ENCODE measurements around the gene STX18. TPM values are rescaled to one million over a fixed set of nuclear protein-coding genes. Genes with fewer than 3 reads are reported as not detected.
A peak's percentile ranks its signal among the peaks of the same experiment; 100 is the strongest.

Gene STX18
- total RNA-seq, 1 donor from 2014 or later, result 16.0 TPM

DNA sequence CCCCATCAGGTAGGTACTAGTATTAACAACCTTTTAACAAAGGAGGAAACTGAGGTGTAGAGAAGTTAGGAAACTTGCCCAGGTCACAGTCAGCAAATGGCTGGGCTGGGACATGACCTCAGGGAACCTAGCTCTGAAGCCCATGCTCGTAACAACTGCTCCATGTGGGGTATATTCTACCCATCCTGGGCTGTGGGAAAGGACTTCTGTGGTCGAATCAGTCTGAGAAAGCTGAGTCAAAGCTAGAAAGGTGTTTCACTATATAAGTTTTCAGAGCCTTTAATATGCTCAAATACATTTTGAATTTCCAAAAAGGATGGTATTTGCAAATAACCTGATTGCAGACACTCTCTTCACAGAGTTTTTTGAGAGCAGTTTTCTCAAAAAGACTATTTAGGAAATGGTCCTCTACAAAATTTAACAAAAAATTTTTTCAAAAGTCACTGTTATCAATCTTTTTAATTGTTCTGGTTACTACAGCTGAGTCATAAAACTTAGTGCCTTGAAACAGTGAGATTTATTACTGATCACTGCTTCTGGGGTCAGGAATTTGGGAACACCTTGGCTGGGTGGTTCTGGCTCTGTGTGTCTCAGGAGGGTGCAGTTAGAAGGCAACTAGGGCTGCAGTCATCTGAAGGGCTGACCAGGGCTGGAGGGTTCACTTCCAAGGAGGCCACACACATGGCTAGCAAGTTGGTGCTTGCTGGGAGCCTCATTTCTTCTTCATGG lies 101.4 kb downstream of the STX18 start:
- no peak for DNase-seq (ENCODE audit: low read depth in 2 of 2)

DNA sequence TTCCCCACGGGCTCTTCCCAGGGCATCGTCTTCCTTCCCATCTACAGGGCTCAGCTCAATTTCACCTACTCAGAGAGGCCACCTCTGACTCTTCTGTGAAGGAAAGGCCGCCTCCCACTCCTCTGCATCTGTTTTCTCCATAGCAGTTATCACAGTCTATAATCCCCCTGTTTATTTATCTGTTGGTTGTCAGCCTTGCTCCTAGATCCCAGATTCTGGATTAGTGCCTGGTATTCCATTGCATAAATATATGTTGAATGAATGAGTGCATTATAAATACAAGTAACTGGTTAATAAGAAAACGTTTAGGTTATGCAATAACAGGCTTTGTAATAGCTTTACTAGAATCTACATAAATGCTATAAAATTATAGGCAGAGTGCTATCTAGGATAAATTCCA lies 102.1 kb downstream of the STX18 start:
- no peak for DNase-seq (ENCODE audit: low read depth in 2 of 2)

DNA sequence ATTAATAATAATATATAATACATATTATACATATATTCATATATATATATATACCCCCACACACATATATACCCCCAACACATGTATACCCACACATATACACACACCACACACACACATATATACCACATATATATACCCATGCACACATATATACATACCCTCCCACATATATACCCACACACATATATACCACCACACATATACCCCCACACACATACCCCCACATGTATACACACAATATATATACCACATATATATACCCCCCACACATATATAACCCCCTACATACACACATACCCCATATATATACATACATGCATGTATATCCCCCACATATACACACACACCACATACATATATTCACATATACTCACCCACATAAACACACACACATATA lies 103.0 kb downstream of the STX18 start:
- no peak for DNase-seq (ENCODE audit: low read depth in 2 of 2)

DNA sequence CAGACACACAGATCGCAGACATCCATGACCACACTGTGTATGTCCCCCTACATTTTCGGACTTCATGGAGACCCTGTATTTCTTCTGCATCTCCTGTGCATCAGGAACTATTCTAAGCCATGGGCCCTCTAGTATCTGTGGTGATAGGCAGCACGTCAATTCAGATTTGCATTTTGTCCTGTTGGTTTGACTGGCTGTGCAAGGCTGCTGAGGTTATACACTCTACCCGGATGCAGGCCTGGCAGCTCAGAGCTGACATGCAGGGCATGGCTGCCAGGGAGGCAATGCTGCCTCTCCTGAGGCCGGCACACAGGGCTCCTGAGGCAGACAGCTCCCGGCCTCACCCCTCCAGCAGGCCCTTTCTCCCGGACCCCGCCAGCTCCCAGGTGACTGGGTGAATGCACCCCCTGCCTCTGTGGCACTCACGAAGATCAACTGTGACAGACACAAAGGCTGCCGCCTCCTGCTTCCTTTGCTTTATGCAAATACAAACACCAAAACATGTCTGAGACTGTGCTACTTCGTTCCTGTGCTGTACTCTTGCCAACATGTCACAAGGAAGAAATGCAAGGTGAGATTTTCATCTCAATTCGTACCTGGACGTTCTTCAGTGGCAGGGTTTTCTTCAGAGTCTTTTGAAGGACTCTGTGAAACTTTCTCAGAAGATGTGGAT lies 103.9 kb downstream of the STX18 start:
- no peak for DNase-seq (ENCODE audit: low read depth in 2 of 2)

DNA sequence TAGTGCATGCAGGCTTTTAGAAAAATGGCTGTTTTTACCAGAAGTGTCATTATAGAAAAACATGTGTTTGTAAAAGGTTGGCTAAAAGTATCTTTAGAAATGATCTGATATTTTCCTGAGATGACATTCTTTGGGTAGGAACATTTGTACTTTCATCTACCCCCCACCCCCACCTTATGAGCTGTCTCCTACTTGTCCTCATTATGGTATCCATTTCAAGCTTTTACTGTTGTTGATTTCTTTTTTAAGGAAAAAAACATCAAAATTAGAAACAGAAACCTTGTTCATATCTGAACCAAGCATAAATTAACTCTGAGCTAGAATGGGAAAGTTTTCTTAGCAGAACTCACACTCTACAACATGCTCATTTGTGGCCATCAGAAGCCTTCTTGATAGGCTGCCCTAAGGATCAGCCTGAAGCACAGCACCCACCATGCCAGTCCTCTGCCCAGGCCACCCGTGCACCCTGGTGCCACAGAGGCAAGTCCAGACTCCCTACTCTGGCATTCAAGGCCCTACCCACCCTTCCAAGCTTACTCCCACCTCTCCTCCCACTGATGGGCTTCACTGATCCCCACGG lies 105.5 kb downstream of the STX18 start:
- no peak for DNase-seq (ENCODE audit: low read depth in 2 of 2)

DNA sequence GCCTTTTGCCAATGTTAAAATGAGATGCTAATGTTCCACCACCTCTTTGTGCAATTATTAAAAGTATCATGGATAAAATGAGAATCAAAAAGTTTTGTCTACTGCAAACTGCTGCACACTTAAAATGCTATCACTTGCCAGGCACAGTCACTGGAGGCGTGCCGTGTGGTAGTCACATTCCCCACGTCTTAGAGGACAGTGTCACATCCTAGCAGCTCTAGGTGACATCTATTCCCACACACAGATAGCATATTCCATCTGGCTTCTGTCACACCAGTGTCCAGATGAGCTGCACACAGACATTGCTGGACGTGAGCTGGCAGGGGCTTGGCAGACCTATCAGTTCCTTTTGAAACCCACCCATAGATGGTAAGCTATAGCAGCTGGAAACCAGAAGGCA lies 107.9 kb downstream of the STX18 start:
- no peak for DNase-seq (ENCODE audit: low read depth in 2 of 2)

DNA sequence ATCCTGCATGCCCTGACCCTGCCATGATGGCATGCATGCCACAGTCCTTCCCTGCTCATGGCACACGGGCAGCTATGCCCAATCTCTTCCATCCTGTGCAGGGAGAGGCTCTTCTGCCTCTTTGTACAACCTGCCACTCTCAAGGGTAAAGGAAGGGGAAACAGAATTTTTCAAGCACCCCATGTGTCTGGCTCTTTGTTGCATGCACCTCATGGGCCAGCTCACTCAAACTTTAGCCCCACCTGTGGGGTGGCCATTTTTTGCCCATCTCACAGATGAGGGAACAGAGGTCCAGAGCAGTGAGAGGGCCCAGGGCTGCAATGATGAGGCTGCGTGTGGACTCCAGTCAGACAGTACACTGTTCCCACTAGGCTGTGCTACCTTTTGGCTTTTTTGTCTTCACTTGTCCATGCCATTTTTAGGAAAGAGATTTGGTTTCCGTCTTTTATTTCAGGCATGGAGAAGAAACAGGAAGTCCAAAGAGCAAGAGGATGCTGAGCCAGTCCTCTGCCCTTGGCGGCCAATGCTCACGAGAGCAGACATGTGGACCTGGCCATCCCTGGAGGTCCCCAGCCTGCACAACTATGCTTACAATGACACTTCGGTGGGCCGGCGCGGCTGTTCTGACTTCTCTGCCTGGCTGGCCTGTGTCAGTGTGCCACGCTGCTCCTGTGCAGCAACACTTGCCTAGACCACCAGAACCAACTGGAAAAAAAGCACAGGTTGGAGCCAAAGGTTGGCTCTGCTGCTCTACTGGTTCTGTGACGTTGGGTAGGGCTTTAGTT lies 109.3 kb downstream of the STX18 start:
- no peak for DNase-seq (ENCODE audit: low read depth in 2 of 2)

DNA sequence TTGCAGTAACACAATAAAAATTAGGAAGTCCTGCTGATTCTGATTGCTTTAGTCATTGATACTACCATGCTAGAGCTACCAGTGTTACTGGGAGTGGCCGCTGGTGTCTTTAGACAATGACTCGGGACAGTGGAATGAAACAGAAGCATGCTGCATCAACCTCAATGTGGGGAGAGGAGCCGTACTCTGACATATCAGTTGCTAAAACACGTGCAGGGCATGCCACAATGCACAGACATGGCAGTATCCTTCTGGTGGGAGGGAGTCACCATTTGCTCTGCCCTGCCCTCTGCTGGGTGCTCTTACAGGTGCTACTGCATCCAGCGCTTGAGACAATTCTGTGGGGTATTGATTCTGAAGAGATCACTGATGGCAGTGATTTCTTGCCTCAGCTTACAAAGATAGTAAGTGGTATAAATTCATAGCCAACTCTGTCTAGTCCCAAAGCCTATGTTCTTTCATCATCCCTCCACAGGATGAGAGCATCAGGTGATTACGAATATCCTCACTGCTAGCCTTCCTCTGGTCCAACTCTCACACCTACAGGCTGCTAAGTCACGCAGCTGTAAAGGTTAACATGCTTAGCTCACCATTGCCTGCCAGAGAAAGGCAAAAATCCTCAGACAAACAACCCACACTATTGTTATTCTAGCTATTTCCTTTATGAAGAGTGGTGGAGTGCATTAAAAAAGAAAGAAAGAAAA lies 111.2 kb downstream of the STX18 start:
- DNase-seq (ENCODE audit: low read depth in 2 of 2), result peak; percentile 12 to 58

DNA sequence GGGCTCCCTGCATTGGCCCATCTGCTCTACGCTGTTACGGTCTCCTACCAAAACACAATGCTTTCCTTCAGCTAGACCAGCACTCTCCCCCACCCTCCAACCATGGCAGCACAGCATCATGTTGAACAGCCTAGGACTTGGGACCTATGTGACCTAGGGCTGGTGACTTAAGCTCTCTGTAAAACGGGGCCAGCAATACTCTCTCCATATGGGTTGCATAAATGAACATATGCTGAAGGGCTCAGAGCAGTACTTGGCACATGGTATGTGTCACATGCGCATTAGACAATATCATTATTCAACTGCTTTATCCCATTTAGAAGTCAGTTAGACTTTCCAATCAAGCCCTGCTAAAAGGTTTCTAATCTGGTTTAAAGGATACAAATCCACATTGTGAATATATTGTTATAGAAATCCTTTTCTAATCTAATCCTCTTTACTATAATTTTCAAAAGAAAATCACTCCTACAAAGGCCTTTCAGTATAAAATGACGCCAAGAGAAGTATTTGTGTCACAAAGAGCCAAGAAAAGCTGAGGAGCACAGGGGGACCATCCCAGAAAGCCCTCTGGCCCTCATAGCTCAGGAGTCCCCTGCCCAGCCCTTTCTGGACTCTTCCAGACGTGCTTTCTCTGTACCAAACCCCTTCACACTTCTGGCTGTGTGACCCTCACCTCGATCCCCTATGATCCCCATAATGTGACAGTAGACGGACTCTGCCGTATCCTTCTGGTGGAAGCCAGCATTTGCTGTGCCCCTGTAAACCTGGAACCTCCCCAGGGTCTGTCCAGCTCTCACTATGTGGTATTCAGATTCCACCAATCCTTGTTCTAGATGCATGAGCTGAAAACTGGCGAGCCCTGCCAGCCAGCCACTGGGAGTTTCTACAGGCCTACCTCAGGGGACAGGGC lies 112.6 kb downstream of the STX18 start:
- DNase-seq (ENCODE audit: low read depth in 2 of 2), result no peak

DNA sequence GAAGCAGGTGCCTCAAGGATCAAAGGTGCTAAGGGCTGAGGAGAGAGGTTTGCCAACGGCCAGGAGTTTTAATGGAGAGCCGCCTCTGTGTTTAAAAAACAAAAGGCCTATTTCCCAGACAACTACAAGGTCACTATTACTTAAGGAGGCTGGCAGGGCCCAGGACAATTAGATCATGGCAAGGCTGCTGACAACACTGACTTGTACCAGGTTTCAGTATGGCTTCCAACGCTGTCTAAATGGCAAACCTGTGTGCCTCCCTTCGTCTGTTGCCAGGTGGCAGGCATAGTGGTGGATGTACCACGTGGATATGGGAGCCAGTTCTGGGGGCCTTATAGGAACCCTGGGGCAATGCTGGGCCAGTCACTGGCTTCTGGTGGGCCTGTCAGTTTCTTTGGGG lies 114.0 kb downstream of the STX18 start:
- no peak for DNase-seq (ENCODE audit: low read depth in 2 of 2)

DNA sequence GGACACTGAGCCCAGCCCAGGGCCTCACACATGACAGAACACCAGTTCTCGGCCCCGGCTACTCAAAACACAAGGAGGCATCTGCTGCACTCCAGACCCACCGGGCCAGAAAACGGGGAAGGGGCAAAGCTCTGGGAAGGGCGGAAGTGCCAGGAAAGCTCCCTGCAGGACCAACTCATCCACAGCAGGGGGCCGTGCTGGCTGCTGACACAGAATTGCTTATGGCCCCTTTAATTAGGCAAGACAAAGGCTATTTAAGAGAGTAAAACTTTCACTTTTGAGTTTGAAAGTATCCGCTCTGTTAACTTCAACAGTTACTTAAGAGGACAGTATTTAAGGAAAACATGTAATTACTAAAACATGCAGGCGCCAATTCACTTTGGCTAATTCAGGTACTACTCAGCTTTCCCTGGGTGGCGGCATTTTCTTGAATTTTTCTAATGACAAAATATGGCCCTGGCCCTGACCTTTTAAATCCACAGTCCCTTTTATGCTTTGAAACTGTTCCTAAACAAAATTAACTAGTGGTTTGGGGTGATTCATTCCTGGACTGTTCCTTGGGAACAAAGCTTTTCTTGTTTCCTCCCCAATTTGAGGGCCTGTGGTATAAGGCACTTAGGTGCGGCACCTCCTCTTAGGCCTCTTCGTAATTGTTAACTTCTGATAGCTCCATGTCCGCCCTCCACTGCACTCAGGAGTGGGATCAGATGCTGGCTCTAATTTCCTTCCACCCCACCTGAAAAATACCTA lies 114.6 kb downstream of the STX18 start:
- DNase-seq (ENCODE audit: low read depth in 2 of 2), result no peak

DNA sequence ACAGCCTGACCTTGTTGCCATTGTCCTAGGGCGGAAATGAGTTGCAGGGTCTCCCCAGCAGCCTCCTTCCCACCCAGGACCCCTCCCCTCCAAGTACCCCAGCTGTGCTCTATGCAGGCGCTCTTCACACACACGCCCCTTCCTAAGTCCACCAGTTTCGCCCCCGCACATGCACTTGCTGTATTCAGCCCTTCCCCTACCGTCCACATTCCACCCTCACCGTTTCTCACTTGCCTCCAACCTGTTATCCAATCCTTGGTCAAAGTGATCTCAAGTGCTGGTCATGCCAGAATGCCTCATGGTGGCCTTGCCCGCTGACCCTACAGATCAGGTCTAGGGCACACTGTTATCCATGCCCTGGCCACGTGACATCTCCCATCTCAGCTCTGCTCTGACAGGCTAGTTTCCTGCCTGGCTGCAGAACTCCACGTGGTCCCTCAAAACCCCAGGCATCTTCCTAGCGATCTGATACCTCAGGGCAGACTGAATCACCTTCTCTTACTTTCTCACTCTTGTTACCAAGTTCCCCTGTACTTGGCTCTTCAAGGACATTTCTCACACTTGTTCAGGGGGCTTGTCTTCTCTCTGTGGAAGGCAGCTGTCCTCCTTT lies 115.2 kb downstream of the STX18 start:
- DNase-seq (ENCODE audit: low read depth in 2 of 2), result no peak

DNA sequence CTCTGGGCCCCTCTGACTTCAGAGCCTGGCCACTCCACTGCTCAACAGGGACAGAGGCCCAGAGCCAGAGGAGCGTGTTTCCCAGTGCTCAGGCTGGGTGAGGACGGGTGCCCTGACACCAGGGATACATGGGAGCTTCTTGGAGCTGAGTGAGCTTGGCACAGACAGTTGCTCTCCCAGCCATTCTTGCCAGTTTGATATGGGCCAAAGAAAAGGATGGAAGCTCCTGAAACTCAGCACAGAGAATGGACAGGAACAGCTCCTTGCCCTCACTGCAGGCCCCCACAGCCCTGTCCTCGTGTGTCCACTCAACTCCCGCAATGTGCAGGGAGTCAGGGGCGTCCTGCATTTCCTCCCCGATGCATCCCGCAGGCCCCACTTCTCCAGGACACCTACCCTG lies 116.2 kb downstream of the STX18 start:
- no peak for DNase-seq (ENCODE audit: low read depth in 2 of 2)

DNA sequence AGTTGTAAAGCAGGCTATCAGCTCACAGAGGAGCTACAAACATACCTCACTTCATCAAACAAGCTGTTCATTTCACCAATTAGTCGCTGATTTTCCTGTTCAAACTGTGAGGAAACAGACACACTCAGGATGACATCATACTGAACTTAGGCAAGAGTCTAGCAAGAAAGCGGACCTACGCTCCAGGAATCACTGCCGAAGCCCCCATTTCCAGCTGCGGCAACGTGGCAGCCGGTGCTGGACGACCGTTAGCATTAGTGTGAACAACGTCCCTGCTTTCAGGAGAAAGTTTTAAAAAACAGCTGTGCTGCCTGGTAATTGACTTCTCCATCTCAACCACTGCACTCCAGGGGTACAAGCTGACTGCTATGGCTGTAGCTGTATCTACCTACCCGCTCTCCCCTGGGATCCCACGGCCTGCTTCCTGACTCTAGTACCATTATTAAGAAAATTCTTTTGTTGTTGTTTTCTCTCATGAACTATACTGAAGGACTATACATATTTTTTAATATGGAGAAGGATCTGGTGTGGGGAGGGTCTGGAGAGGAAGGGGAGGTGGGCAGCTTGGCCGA lies 116.6 kb downstream of the STX18 start:
- no peak for DNase-seq (ENCODE audit: low read depth in 2 of 2)

DNA sequence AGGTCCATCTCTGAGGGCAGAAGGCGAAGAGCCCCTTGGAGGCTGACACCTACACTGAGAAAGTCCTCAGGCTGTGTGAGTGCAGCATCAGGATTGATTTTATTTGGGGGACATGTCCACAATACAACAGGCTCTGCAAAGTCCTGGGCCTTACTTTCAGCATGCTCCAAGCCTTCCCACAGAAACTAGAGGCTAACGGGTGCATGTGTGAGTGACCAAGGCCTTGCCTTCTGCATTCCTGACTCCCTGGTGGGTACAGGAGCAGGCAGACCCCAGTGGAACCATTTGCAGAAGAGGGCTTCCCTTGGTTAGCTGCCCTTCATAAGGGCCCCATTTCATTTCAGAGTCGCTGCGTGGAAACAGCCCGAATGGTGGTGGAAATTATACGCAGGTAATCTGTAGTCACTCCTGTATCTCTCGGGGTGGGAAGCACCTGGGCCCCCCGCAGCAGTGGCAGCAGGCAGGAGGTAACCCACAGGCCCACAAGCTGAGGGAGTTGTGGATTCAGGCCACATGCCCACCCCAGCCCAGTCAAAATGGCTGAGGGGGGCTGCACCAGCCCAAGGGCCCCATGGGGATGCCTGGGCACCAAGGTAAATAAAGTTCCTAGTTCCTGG lies 117.2 kb downstream of the STX18 start:
- DNase-seq (ENCODE audit: low read depth in 2 of 2), result no peak

DNA sequence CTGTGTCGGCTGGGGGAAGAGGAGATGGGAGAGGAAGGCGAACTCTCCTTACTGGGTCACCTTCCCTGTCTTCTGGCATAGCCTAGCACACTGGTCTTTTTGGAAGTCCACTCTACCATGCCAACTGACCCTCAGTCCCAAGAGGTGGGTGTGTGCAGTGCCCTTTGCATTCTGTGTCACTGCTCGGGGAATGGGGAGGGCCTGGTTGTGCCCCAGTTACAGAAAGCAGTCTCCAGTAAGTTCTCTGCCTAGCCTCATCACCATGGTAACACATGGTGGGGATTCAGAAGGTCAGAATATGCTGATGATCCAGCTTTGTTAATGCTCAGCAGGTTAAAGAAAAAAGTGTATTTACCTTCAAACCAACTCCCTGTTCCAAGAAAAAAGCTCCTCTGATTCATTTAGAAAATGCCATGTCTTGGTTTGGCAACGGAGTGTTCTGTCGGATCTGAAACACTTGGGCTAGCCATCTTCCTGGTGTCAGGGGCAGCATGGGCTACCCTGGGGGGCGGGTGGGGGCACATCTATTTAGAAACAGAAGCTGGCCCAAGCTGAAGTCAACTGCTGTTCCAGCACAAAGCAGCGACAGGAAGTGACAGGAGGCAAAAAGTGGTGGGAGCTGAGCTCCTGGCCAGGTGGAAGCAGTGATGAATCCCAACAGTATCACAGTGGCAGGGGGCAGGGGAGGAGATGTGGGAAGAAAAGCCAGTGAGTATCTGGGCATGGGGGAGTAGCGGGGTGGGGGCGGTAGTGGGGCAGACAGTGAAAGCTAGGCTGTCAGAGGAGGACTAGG lies 117.9 kb downstream of the STX18 start:
- DNase-seq (ENCODE audit: low read depth in 2 of 2), result no peak

DNA sequence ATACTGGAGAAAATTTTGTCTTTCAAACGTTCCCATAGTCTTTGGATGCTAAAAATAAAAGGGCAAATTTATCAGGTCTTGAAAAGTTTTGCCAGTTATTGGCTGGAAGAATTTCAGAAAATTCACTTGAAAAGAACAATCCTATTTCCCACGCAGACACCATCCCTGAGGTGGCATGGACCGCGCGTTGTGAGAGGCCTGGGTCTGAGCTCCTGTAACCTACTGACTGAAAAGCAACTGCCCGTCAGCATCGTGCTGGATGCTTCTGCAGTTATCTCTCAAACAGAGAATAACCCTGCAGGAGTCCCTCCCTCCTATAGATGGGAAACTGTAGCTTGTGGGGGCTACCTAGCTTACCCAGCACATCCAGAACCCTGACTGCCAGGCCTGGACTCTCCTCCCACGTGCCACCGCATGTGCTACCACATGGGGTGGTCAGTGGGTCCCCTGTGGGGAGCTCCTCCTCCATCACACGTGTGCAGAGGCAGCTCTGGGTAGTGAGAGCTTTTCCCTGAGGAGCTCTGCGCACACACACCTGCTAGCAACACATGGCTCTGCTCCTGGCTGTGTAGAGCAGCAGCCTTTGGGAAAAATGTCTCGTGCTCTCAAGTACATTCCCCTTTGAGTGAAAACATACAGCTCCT lies 118.9 kb downstream of the STX18 start:
- DNase-seq (ENCODE audit: low read depth in 2 of 2), result no peak

Data from dermis microvascular lymphatic vessel endothelial cell (primary cell).